Astrocyte of the cerebellum (primary cell): ENCODE results near the gene CRABP2.
A peak's percentile ranks its signal among the peaks of the same experiment; 100 is the strongest.

Source experiments
- DNase-seq: peaks from one replicate; pipeline ENCODE4 v3.0.0-alpha.2; 2011; ENCODE audit warnings: low read depth
- H3K4me3 ChIP-seq: 2 replicates; pipeline ENCODE4 v1.5.1; 2011; ENCODE audit warnings: mild to moderate bottlenecking, low read depth, low read length, moderate library complexity
- CTCF ChIP-seq: IDR thresholded peaks from 2 replicates; pipeline ENCODE4 v1.5.1; 2012; ENCODE audit warnings: low read length, low read depth, moderate library complexity, mild to moderate bottlenecking; ENCODE audit errors: missing control alignments
- in situ Hi-C: cut with HindIII; loops from 2 replicates; pipeline ENCODE4 v1.10.0; 2017; ENCODE audit warnings: low sequenced_read_pairs

The CRABP2 gene

GRCh38 chr1:156705918-156706656 is 704 bp upstream of the CRABP2 start:
- peak overlapping the region; percentile 32 for H3K4me3 ChIP-seq
- in situ Hi-C loops: no loop called here

GRCh38 chr1:156704930-156705320 is 458 bp downstream of the CRABP2 start:
- in situ Hi-C loops: no loop called here
- H3K4me3 ChIP-seq: peak overlapping the region; percentile 32
- TF ChIP-seq CTCF: no peak
- DNase-seq: no peak

More at GRCh38 chr1:156705918-156706656, 704 bp upstream of the CRABP2 start:
- DNase-seq: no peak
- peak; percentile 72 for TF ChIP-seq CTCF

- H3K4me3 ChIP-seq: peak overlapping the region; percentile 32
- DNase-seq: no peak
- in situ Hi-C loops: no loop called here
- TF ChIP-seq CTCF: no peak
These were observed 1.1 kb downstream of the CRABP2 start for GRCh38 chr1:156704166-156704711.

DNA sequence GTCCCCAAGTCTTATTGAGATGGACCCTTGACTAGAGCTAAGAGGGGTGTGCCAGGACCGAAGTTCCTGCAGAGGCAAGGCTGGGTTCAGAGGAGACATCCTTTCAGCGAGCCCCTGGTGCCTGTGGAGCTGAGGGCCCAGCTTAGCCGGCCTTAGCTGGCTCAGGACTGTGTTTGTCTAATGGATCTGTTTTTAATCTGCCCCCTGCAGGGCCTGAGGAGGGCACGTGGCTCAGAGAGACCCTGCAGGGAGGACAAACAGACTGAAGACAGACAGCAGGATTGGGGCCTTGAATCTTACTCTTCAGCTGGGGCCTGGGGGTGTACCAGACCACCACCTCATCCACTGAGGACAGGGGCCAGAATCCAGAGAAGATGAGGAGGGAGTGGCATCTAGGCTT is 1.6 kb downstream of the CRABP2 start:
- TF ChIP-seq CTCF: no peak
- no peak overlapping the region for H3K4me3 ChIP-seq
- no peak for DNase-seq
- in situ Hi-C loops: no loop called here

DNA sequence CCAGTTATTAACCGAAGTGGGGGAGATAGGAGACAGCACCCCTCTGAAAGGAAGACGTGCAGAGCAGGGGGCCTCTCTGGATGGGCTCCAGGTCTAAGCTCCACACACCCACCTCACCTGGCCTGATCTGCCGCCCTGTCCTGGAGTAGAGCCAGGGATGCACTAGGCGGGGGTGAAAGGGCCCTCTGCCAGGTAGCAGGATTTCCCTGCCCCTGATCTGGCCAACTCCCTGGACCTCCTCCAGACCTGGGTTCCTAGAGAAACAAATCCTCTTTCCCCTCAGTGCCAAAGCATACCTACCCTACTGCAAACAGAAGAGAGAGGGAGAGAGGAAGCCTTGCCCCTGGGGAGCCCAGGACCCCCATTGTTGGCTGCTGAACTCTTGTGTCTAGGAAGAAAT is 2.0 kb downstream of the CRABP2 start:
- no peak overlapping the region for H3K4me3 ChIP-seq
- in situ Hi-C loops: no loop called here
- no peak for TF ChIP-seq CTCF
- no peak for DNase-seq

GRCh38 chr1:156700736-156701531 is 4.4 kb downstream of the CRABP2 start:
- TF ChIP-seq CTCF: no peak
- DNase-seq: no peak
- in situ Hi-C loops: no loop called here
- H3K4me3 ChIP-seq: no peak overlapping the region
